Activated CD4-positive, alpha-beta memory T cell treated with anti-CD3 and anti-CD28 coated beads, Interleukin-2, amount 10 ng/mL, durations not matched to agents 7 days and 5 days (primary cell): ENCODE measurements around the gene PTPRC. TPM values are rescaled to one million over a fixed set of nuclear protein-coding genes. Genes with fewer than 3 reads are reported as not detected.

Source experiments
- CTCF ChIA-PET: fragments of 350-600 bp; sonication (Branson Sonifier 250); formaldehyde crosslinking; loops from one replicate; lab custom pipeline; 2021; ENCODE audit warnings: antibody characterized with exemption, inconsistent platforms; lab: Charles Lee
- POLR2A ChIA-PET: fragments of 350-600 bp; sonication (Branson Sonifier 250); formaldehyde crosslinking; loops from one replicate; lab custom pipeline; 2021; ENCODE audit warnings: antibody characterized with exemption; lab: Charles Lee
- DNase-seq: peaks from one replicate; pipeline ENCODE4 v3.0.0-alpha.2; 2020
- H3K27ac Mint-ChIP-seq: one replicate; pipeline ENCODE4 v1.8.0; 2021; ENCODE audit warnings: mild to moderate bottlenecking, mixed read lengths
- H3K27me3 Mint-ChIP-seq: one replicate; pipeline ENCODE4 v1.8.0; 2021; ENCODE audit warnings: mixed read lengths
- H3K36me3 Mint-ChIP-seq: one replicate; pipeline ENCODE4 v1.8.0; 2021; ENCODE audit warnings: low read depth, mixed read lengths
- H3K4me1 Mint-ChIP-seq: one replicate; pipeline ENCODE4 v1.8.0; 2021; ENCODE audit warnings: mixed read lengths
- H3K4me3 Mint-ChIP-seq: one replicate; pipeline ENCODE4 v1.8.0; 2021; ENCODE audit warnings: mild to moderate bottlenecking, mixed read lengths
- H3K9me3 Mint-ChIP-seq: one replicate; pipeline ENCODE4 v1.8.0; 2021; ENCODE audit warnings: mixed read lengths
- total RNA-seq, 2 experiments: library from RNA; stranded (reverse); gene quantifications; one replicate each; pipeline ENCODE4 v1.2.3, GENCODE V29; 2021

The PTPRC gene
- total RNA-seq, 2 experiments from 2014 or later = 724 to 731 TPM

DNA sequence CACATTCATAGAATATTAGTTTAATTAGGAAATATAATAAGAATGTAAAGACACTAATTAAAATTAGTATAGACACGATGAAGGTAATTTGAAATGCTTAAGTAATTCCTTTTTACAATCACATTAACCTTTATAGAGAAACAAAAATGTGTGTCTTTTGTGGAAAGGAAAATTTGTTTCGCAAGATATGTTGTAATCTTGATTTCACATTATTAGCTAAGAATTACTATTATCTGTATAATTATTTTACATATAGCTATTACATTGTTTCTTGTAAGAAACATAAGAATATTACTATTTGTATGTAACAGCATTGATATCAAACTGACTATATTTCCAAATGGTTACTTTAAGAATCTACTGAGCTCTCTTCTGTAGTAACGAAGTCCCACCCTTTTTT lies 111.2 kb downstream of the PTPRC start:
- ChIA-PET CTCF (no interaction called here), POLR2A (interaction anchor here (0.8 kb wide), 1 partner anchor 29 kb away, joined by 3 read pairs; no protein-coding TSS in a partner anchor)
- Mint-ChIP-seq H3K36me3 (peaks cover 53% of the 10 kb centered on the region), H3K27ac (no peak overlapping the region), H3K4me3 (no peak overlapping the region), H3K27me3 (no peaks in the 10 kb centered on the region), H3K4me1 (peaks cover 1% of the 10 kb centered on the region), H3K9me3 (no peaks in the 10 kb centered on the region)
- DNase-seq = no peak

DNA sequence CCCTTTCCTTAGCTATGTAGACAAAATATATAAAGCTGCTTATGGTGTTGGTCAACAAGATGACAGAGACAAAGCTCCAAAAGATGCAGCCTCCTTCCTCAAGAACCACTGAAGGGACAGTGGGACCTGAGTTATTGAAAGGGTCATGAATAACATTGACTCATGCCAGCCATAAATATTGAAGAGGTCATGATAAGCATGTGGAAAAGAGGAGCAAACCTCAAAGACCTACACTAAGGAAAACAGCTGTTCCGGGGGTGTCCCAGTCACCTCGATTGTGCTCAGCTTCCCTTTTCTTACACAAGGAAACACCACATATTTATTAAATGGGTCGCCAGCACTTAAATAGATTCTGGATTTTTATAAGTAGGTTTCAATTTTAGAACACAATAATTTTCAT lies 112.9 kb downstream of the PTPRC start:
- no peaks in the 10 kb centered on the region for H3K27me3 Mint-ChIP-seq
- ChIA-PET CTCF (interaction anchor here (1.8 kb wide), 1 partner anchor 492 kb away, joined by 6 read pairs; no protein-coding TSS in a partner anchor), POLR2A (interaction anchor here (0.7 to 1.6 kb wide), 5 partner anchors 11 to 40 kb away, joined by 3 to 5 read pairs (median 3); no protein-coding TSS in a partner anchor)
- no peak overlapping the region for H3K4me3 Mint-ChIP-seq
- H3K4me1 Mint-ChIP-seq = peaks cover 1% of the 10 kb centered on the region
- no peak overlapping the region for H3K27ac Mint-ChIP-seq
- H3K9me3 Mint-ChIP-seq = no peaks in the 10 kb centered on the region
- DNase-seq = no peak
- peaks cover 65% of the 10 kb centered on the region for H3K36me3 Mint-ChIP-seq

DNA sequence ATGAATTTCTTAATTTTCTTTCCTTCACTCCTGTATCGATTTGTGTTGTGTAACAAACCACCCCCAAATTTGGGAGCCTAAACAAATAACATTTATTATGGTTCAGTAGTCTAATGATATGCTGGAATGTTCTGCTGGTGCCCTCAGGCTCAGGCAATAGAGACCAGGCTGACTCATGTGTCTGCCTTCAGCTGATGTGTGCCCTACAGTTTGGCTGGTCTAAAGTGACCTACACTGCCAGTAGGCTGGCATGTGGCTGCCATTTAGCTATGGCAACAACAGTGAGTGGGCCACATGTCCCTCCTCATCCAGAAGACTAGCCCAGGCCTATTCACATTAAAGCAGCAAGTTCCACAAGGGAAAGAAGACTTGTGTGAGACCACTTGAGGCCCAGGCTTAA lies 115.8 kb downstream of the PTPRC start:
- peak overlapping the region; percentile 12 for H3K27ac Mint-ChIP-seq

DNA sequence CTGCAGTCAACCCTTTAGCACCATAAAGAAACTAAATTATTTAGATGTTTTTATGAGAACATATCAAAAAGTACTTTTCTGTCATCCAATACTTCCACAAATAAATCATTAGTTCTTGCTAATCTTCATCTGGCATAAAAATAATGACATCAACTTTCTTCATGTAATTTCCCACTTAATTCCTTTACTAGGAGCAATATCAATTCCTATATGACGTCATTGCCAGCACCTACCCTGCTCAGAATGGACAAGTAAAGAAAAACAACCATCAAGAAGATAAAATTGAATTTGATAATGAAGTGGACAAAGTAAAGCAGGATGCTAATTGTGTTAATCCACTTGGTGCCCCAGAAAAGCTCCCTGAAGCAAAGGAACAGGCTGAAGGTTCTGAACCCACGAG lies 116.9 kb downstream of the PTPRC start:
- Mint-ChIP-seq H3K27ac (no peak overlapping the region), H3K4me1 (no peaks in the 10 kb centered on the region), H3K27me3 (no peaks in the 10 kb centered on the region), H3K36me3 (peaks cover 65% of the 10 kb centered on the region), H3K9me3 (no peaks in the 10 kb centered on the region), H3K4me3 (no peak overlapping the region)
- POLR2A ChIA-PET = interaction anchor here (0.7 to 2.1 kb wide), 3 partner anchors 10 to 49 kb away, joined by 3 to 9 read pairs (median 4); no protein-coding TSS in a partner anchor
- CTCF ChIA-PET = interaction anchor here (1.0 to 1.9 kb wide), 3 partner anchors 9 to 488 kb away, joined by 3 to 5 read pairs (median 5); no protein-coding TSS in a partner anchor
- no peak for DNase-seq

More for the DNA sequence above, 115.8 kb downstream of the PTPRC start:
- ChIA-PET POLR2A (interaction anchor here (1.3 to 2.1 kb wide), 2 partner anchors 9 to 31 kb away, joined by 3 to 9 read pairs; no protein-coding TSS in a partner anchor), CTCF (interaction anchor here (1.0 kb wide), 1 partner anchor 10 kb away, joined by 3 read pairs; no protein-coding TSS in a partner anchor)
- Mint-ChIP-seq H3K36me3 (peaks cover 60% of the 10 kb centered on the region), H3K4me3 (no peak overlapping the region), H3K4me1 (no peaks in the 10 kb centered on the region), H3K27me3 (no peaks in the 10 kb centered on the region), H3K9me3 (no peaks in the 10 kb centered on the region)
- no peak for DNase-seq

DNA sequence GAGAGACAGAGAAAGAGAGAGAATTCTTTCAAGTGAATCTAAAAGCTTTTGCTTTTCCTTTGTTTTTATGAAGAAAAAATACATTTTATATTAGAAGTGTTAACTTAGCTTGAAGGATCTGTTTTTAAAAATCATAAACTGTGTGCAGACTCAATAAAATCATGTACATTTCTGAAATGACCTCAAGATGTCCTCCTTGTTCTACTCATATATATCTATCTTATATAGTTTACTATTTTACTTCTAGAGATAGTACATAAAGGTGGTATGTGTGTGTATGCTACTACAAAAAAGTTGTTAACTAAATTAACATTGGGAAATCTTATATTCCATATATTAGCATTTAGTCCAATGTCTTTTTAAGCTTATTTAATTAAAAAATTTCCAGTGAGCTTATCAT lies 117.6 kb downstream of the PTPRC start:
- Mint-ChIP-seq H3K4me3 (no peak overlapping the region), H3K9me3 (no peaks in the 10 kb centered on the region), H3K27me3 (no peaks in the 10 kb centered on the region), H3K27ac (no peak overlapping the region), H3K4me1 (peaks cover 4% of the 10 kb centered on the region), H3K36me3 (peaks cover 62% of the 10 kb centered on the region)
- ChIA-PET POLR2A (interaction anchor here (0.7 to 2.1 kb wide), 3 partner anchors 11 to 356 kb away, joined by 3 to 9 read pairs (median 4); no protein-coding TSS in a partner anchor), CTCF (interaction anchor here (0.8 to 1.9 kb wide), 3 partner anchors 356 to 487 kb away, joined by 4 to 5 read pairs (median 5); no protein-coding TSS in a partner anchor)
- no peak for DNase-seq

- Mint-ChIP-seq H3K36me3 (peaks cover 21% of the 10 kb centered on the region), H3K4me3 (no peak overlapping the region), H3K27ac (peak overlapping the region; percentile 32), H3K9me3 (no peaks in the 10 kb centered on the region), H3K27me3 (no peaks in the 10 kb centered on the region), H3K4me1 (peaks cover 17% of the 10 kb centered on the region)
- ChIA-PET CTCF (interaction anchor here (1.0 to 2.3 kb wide), 2 partner anchors 351 kb away, joined by 5 to 11 read pairs; no protein-coding TSS in a partner anchor), POLR2A (interaction anchor here (0.6 to 1.6 kb wide), 4 partner anchors 10 to 444 kb away, joined by 3 to 4 read pairs (median 3); no protein-coding TSS in a partner anchor)
- no peak for DNase-seq
Measured at GRCh38 chr1:198761859-198762616, 123.2 kb downstream of the PTPRC start.

GRCh38 chr1:198763298-198763714 lies 124.5 kb downstream of the PTPRC start:
- no peak for DNase-seq
- H3K36me3 Mint-ChIP-seq = peaks cover 14% of the 10 kb centered on the region
- H3K27me3 Mint-ChIP-seq = no peaks in the 10 kb centered on the region
- no peaks in the 10 kb centered on the region for H3K9me3 Mint-ChIP-seq
- H3K4me1 Mint-ChIP-seq = peaks cover 17% of the 10 kb centered on the region
- H3K4me3 Mint-ChIP-seq = no peak overlapping the region
- CTCF ChIA-PET = interaction anchor here (1.7 to 2.3 kb wide), 2 partner anchors 350 to 480 kb away, joined by 8 to 11 read pairs; no protein-coding TSS in a partner anchor
- POLR2A ChIA-PET = interaction anchor here (1.3 to 1.4 kb wide), 2 partner anchors 12 to 15 kb away, joined by 3 read pairs; no protein-coding TSS in a partner anchor
- H3K27ac Mint-ChIP-seq = no peak overlapping the region

- Mint-ChIP-seq H3K27ac (no peak overlapping the region), H3K4me3 (no peak overlapping the region), H3K36me3 (peaks cover 14% of the 10 kb centered on the region), H3K4me1 (peaks cover 17% of the 10 kb centered on the region), H3K27me3 (peaks cover 3% of the 10 kb centered on the region), H3K9me3 (no peaks in the 10 kb centered on the region)
- POLR2A ChIA-PET = no interaction called here
- no peak for DNase-seq
- CTCF ChIA-PET = interaction anchor here (0.6 to 2.3 kb wide), 4 partner anchors 10 to 478 kb away, joined by 3 to 11 read pairs (median 6); no protein-coding TSS in a partner anchor
Measured at GRCh38 chr1:198764748-198765147, 125.9 kb downstream of the PTPRC start.

DNA sequence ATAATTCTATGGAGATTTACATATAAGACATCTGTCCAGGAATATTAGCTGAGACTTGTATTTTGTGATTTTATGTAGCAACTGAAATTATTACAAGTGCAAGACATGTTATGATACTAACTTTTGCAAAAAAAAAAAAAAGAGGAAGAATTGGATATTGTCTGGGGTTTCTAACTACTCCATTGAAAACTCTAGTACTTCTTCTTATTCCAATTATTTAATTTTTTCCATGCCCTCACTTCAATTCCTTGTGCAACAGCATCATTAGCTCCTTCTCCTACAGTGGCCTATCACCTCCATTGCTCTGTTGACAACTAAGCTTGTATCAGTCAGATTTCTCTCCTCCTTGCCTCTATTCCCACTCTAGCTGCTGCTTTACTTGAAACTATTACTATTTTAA lies 126.6 kb downstream of the PTPRC start:
- no peaks in the 10 kb centered on the region for H3K9me3 Mint-ChIP-seq
- peaks cover 7% of the 10 kb centered on the region for H3K36me3 Mint-ChIP-seq
- no peak overlapping the region for H3K4me3 Mint-ChIP-seq
- POLR2A ChIA-PET = interaction anchor here (1.5 kb wide), 1 partner anchor 347 kb away, joined by 6 read pairs; no protein-coding TSS in a partner anchor
- CTCF ChIA-PET = interaction anchor here (0.6 to 1.5 kb wide), 2 partner anchors 347 kb away, joined by 3 to 4 read pairs; no protein-coding TSS in a partner anchor
- no peak for DNase-seq
- H3K27ac Mint-ChIP-seq = no peak overlapping the region
- peaks cover 17% of the 10 kb centered on the region for H3K4me1 Mint-ChIP-seq
- peaks cover 3% of the 10 kb centered on the region for H3K27me3 Mint-ChIP-seq

DNA sequence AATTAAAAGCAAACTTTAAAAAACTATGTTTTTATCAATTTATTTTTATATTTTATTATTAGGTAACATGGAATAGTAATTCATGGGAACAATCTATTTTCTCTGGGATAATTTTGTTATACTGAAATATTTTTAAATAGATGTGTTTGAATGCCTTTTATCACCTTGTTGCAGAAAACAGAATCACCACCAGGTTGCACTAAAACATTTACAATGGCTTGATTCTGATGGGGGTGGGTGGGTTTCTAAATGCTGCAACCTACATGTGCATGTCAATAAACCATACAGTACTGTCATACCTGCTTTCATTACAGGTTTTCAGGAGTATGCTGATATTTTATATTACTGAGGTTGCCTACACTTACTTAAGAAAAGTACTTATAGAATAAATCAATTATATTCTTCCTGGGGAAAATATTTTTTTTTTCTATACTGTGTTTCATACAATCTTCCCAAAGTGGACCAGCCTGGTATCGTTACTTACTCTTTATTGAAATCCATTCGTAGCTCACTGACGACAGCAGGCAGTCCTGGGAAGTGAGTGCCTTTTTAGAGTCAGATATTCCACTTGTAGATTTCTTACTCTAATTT lies 132.8 kb downstream of the PTPRC start:
- Mint-ChIP-seq H3K9me3 (peaks cover 2% of the 10 kb centered on the region), H3K27ac (no peak overlapping the region), H3K4me1 (peaks cover 7% of the 10 kb centered on the region), H3K27me3 (peaks cover 5% of the 10 kb centered on the region), H3K4me3 (no peak overlapping the region), H3K36me3 (no peaks in the 10 kb centered on the region)
- ChIA-PET CTCF (interaction anchor here (0.6 kb wide), 1 partner anchor 1508 kb away, joined by 3 read pairs; no protein-coding TSS in a partner anchor), POLR2A (no interaction called here)
- no peak for DNase-seq

DNA sequence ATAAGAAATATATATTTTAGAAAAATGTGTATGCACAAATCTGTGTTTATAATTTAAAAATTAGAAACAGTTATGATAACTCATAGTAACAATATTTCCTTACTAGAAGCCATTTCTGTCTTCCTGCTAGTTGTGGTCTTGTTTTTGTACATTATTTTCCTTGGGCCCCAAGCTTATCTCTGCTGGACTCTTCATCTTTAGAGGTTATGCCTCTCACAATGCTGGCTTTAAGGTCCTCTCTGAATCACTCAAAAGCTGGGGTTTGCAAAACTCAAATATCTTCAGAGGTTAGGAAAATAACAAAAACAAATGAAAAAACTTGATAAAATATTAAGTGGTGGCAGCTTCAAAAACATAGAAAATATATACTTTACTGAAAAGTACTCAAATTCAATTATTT lies 133.8 kb downstream of the PTPRC start:
- POLR2A ChIA-PET = no interaction called here
- Mint-ChIP-seq H3K9me3 (peaks cover 2% of the 10 kb centered on the region), H3K36me3 (no peaks in the 10 kb centered on the region), H3K4me1 (peaks cover 10% of the 10 kb centered on the region), H3K27ac (no peak overlapping the region), H3K27me3 (peaks cover 5% of the 10 kb centered on the region), H3K4me3 (no peak overlapping the region)
- CTCF ChIA-PET = interaction anchor here (0.6 to 1.1 kb wide), 2 partner anchors 8 to 471 kb away, joined by 3 read pairs; no protein-coding TSS in a partner anchor
- no peak for DNase-seq

- H3K4me3 Mint-ChIP-seq = no peak overlapping the region
- H3K27ac Mint-ChIP-seq = no peak overlapping the region
- H3K36me3 Mint-ChIP-seq = no peaks in the 10 kb centered on the region
- peaks cover 2% of the 10 kb centered on the region for H3K9me3 Mint-ChIP-seq
- peaks cover 5% of the 10 kb centered on the region for H3K27me3 Mint-ChIP-seq
- ChIA-PET POLR2A (no interaction called here), CTCF (interaction anchor here (0.6 to 1.1 kb wide), 2 partner anchors 9 to 470 kb away, joined by 3 read pairs; no protein-coding TSS in a partner anchor)
- H3K4me1 Mint-ChIP-seq = peaks cover 10% of the 10 kb centered on the region
- no peak for DNase-seq
Measured at GRCh38 chr1:198773030-198773429, 134.2 kb downstream of the PTPRC start.
